Measurements from ENCODE around the gene PKM. TPM values are rescaled to one million over a fixed set of nuclear protein-coding genes. Genes with fewer than 3 reads are reported as not detected.

The PKM gene
- total RNA-seq, 1 experiment from 2014 or later = 4,058 TPM

Other genes with a start within 250 kb of the PKM start
- 6.3 and 10.2 TPM in 2 replicates for gene MYO9A, start 113.0 kb downstream of the PKM start, total RNA-seq (2014; rRNA removed; shearing (Covaris generic); ENCODE audit: low replicate concordance)
- 2.1 and 5.7 TPM in 2 replicates for gene SENP8, start 112.8 kb downstream of the PKM start, total RNA-seq (2014; rRNA removed; shearing (Covaris generic); ENCODE audit: low replicate concordance)
- gene GRAMD2A, start 33.4 kb downstream of the PKM start, total RNA-seq (2014; rRNA removed; shearing (Covaris generic); ENCODE audit: low replicate concordance) = 0.47 and 12.9 TPM in 2 replicates
- 11.6 and 20.6 TPM in 2 replicates for gene PARP6, start 41.4 kb upstream of the PKM start, total RNA-seq (2014; rRNA removed; shearing (Covaris generic); ENCODE audit: low replicate concordance)
- gene CELF6, start 89.0 kb upstream of the PKM start, total RNA-seq (2014; rRNA removed; shearing (Covaris generic); ENCODE audit: low replicate concordance) = 1.7 TPM in 1 of 2 replicates, not detected in the other
- 177 and 197 TPM in 2 replicates for gene HEXA, start 144.8 kb upstream of the PKM start, total RNA-seq (2014; rRNA removed; shearing (Covaris generic); ENCODE audit: low replicate concordance)
- gene TMEM202, start 167.1 kb upstream of the PKM start, total RNA-seq (2014; rRNA removed; shearing (Covaris generic); ENCODE audit: low replicate concordance) = not detected in 2 replicates
- 26.2 and 31.0 TPM in 2 replicates for gene ARIH1, start 243.1 kb upstream of the PKM start, total RNA-seq (2014; rRNA removed; shearing (Covaris generic); ENCODE audit: low replicate concordance)

Measured in Caki2 (cell line).